NCI-H187 treated with DMSO at 0.1 percent for 48 hours (cell line): Measurements from ENCODE around the gene TEX26.

ENCODE experiments used
- DNase-seq: peaks from one replicate; lab custom pipeline; 2025; lab: John Stamatoyannopoulos, UW

Gene TEX26

GRCh38 chr13:31011901-31012654, 79.6 kb downstream of the TEX26 start:
- no peak for DNase-seq

- DNase-seq, result no peak
These were observed 80.2 kb downstream of the TEX26 start for GRCh38 chr13:31012655-31013024.

GRCh38 chr13:31014456-31014855, 82.0 kb downstream of the TEX26 start:
- no peak for DNase-seq

- DNase-seq, result no peak
These were observed 82.7 kb downstream of the TEX26 start for GRCh38 chr13:31015199-31015598.

GRCh38 chr13:31016342-31017325, 84.2 kb downstream of the TEX26 start:
- no peak for DNase-seq

GRCh38 chr13:31018511-31018910, 86.1 kb downstream of the TEX26 start:
- DNase-seq, result no peak

- DNase-seq, result no peak
These were observed 88.5 kb downstream of the TEX26 start for GRCh38 chr13:31020996-31021395.

GRCh38 chr13:31022288-31022895, 89.9 kb downstream of the TEX26 start:
- DNase-seq, result no peak

GRCh38 chr13:31022928-31023530, 90.6 kb downstream of the TEX26 start:
- DNase-seq, result no peak
